ENCODE data around the gene FRMD4A.

GRCh38 chr10:14355750-14356149 lies 25.0 kb upstream of the FRMD4A start:
- TF ChIP-seq EP300 (IDR thresholded peaks at IDR 0.05): no peak
- TF ChIP-seq, protein P1, sequence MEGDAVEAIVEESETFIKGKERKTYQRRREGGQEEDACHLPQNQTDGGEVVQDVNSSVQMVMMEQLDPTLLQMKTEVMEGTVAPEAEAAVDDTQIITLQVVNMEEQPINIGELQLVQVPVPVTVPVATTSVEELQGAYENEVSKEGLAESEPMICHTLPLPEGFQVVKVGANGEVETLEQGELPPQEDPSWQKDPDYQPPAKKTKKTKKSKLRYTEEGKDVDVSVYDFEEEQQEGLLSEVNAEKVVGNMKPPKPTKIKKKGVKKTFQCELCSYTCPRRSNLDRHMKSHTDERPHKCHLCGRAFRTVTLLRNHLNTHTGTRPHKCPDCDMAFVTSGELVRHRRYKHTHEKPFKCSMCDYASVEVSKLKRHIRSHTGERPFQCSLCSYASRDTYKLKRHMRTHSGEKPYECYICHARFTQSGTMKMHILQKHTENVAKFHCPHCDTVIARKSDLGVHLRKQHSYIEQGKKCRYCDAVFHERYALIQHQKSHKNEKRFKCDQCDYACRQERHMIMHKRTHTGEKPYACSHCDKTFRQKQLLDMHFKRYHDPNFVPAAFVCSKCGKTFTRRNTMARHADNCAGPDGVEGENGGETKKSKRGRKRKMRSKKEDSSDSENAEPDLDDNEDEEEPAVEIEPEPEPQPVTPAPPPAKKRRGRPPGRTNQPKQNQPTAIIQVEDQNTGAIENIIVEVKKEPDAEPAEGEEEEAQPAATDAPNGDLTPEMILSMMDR (IDR thresholded peaks at IDR 0.05): no peak
- no peak for TF ChIP-seq POLR2AphosphoS5 (IDR thresholded peaks at IDR 0.05)
- TF ChIP-seq POLR2A (IDR thresholded peaks at IDR 0.05): no peak

Measured in upper lobe of left lung (tissue), 4 donors.